BJ (cell line): ENCODE measurements around the gene PRKACA. TPM values are rescaled to one million over a fixed set of nuclear protein-coding genes. Genes with fewer than 3 reads are reported as not detected.
"Not testable (repeated sequence)": the region's sequence is repeated elsewhere in the genome, so short reads cannot be mapped to it uniquely, and the experiment has no call there.

Experiments
- CTCF ChIA-PET: fragments of 350-600 bp; formaldehyde crosslinking; extraction: SDS; loops from one replicate; lab custom pipeline; 2021; ENCODE audit warnings: antibody characterized with exemption, inconsistent platforms; lab: Yijun Ruan, JAX
- POLR2A ChIA-PET: fragments of 300-600 bp; sonication (Branson Sonifier 250); formaldehyde crosslinking; extraction: SDS; loops from one replicate; lab custom pipeline; 2021; ENCODE audit warnings: antibody characterized with exemption; lab: Charles Lee
- DNase-seq: peaks from one replicate; pipeline ENCODE4 v3.0.0-alpha.2; 2011; ENCODE audit warnings: low read depth
- H3K27me3 ChIP-seq: 2 replicates; pipeline ENCODE4 v1.6.0; 2011; ENCODE audit warnings: low read length; ENCODE audit not compliant: control insufficient read depth, insufficient read depth
- H3K36me3 ChIP-seq: 2 replicates; pipeline ENCODE4 v1.5.1; 2011; ENCODE audit warnings: low read length; ENCODE audit not compliant: control insufficient read depth, insufficient read depth
- H3K4me3 ChIP-seq: 2 replicates; pipeline ENCODE4 v1.5.1; 2011; ENCODE audit warnings: low read depth, mild to moderate bottlenecking, control low read depth, low read length
- CTCF ChIP-seq: IDR thresholded peaks from 2 replicates; pipeline ENCODE4 v1.5.1; 2011; ENCODE audit warnings: low read depth, mild to moderate bottlenecking, control low read depth, inconsistent platforms, low read length, moderate library complexity; ENCODE audit not compliant: insufficient read depth
- polyA plus RNA-seq: library from polyadenylated mRNA; depleted of rRNA; stranded (reverse); fragments of >200 nt; gene quantifications from 2 replicates; pipeline ENCODE4 v1.2.3, GENCODE V29; 2011

Gene PRKACA
- polyA plus RNA-seq, 1 experiment = 35.4 TPM

- peak; percentile 95 for TF ChIP-seq CTCF
- Histone ChIP-seq H3K27me3 (no peaks in the 10 kb centered on the region), H3K36me3 (no peaks in the 10 kb centered on the region; the same call in 1 of the 2 replicates), H3K4me3 (no peak overlapping the region)
- ChIA-PET CTCF (interaction anchor here (0.6 to 2.8 kb wide), 24 partner anchors 9 to 301 kb away, joined by 3 to 21 read pairs (median 4); partner anchors contain the start of genes ADGRE5 and ASF1B), POLR2A (no interaction called here)
- no peak for DNase-seq
These were observed 30.4 kb upstream of the PRKACA start for GRCh38 chr19:14147797-14148605.

- CTCF ChIA-PET = interaction anchor here (0.6 to 2.8 kb wide), 10 partner anchors 8 to 266 kb away, joined by 3 to 21 read pairs (median 9); partner anchors contain the start of gene ASF1B
- Histone ChIP-seq H3K4me3 (no peak overlapping the region), H3K27me3 (no peaks in the 10 kb centered on the region), H3K36me3 (no peaks in the 10 kb centered on the region)
- TF ChIP-seq CTCF = no peak
- peak; percentile 74 for DNase-seq
- POLR2A ChIA-PET = no interaction called here
These were observed 29.2 kb upstream of the PRKACA start for GRCh38 chr19:14146789-14147216.

- H3K4me3 ChIP-seq, H3K27me3 ChIP-seq, DNase-seq, H3K36me3 ChIP-seq, POLR2A ChIA-PET: not testable (repeated sequence)
- CTCF ChIA-PET = interaction anchor here (0.5 to 2.8 kb wide), 8 partner anchors 9 to 265 kb away, joined by 3 to 12 read pairs (median 4); partner anchors contain the start of gene ASF1B
These were observed 28.6 kb upstream of the PRKACA start for GRCh38 chr19:14146169-14146568.

- Histone ChIP-seq H3K4me3 (no peak overlapping the region), H3K27me3 (no peaks in the 10 kb centered on the region), H3K36me3 (no peaks in the 10 kb centered on the region)
- no peak for DNase-seq
- POLR2A ChIA-PET = no interaction called here
- no peak for TF ChIP-seq CTCF
- CTCF ChIA-PET = interaction anchor here (0.5 to 2.7 kb wide), 5 partner anchors 9 to 264 kb away, joined by 3 to 12 read pairs (median 4); partner anchors contain the start of gene ASF1B
These were observed 27.8 kb upstream of the PRKACA start for GRCh38 chr19:14145381-14145780.

GRCh38 chr19:14142262-14143190 is 25.0 kb upstream of the PRKACA start:
- no peak for DNase-seq
- no peak for TF ChIP-seq CTCF
- CTCF ChIA-PET = interaction anchor here (0.9 to 1.6 kb wide), 3 partner anchors 12 to 206 kb away, joined by 3 to 7 read pairs (median 3); no protein-coding TSS in a partner anchor
- H3K27me3 ChIP-seq = no peaks in the 10 kb centered on the region
- POLR2A ChIA-PET = no interaction called here
- no peak overlapping the region for H3K4me3 ChIP-seq
- H3K36me3 ChIP-seq = no peaks in the 10 kb centered on the region
